Keratinocyte (primary cell): ENCODE results near the gene NR2F1.

ENCODE experiments used
- CTCF ChIP-seq, 3 experiments: IDR thresholded peaks in 1 of 3; conservative IDR thresholded peaks in 1 of 3; optimal IDR thresholded peaks in 1 of 3; 2 replicates in 2 of 3; 3 replicates in 1 of 3; pipeline versions ENCODE3 to v1.5.1; 2011; ENCODE audit warnings: low read length in 3 of 3, mild to moderate bottlenecking in 3 of 3, moderate library complexity in 2 of 3, control low read depth in 1 of 3, inconsistent platforms in 1 of 3; ENCODE audit not compliant: insufficient read depth in 2 of 3; ENCODE audit errors: extremely low read depth in 1 of 3
- EZH2 ChIP-seq: IDR thresholded peaks from one replicate; pipeline ENCODE4 v1.6.1; 2012; ENCODE audit warnings: inconsistent platforms, mild to moderate bottlenecking, low read length, moderate library complexity

GRCh38 chr5:93622240-93622885 lies 39.3 kb downstream of the NR2F1 start:
- TF ChIP-seq CTCF (optimal IDR thresholded peaks at IDR 0.05 in 1 of 3, IDR thresholded peaks at IDR 0.05 in 1 of 3, conservative IDR thresholded peaks at IDR 0.05 in 1 of 3; ENCODE audit: extremely low read depth in 1 of 3, insufficient read depth in 2 of 3, low read length in 3 of 3): no peak
- TF ChIP-seq EZH2: no peak
